ENCODE measurements around the gene CRTAC1. TPM values are rescaled to one million over a fixed set of nuclear protein-coding genes. Genes with fewer than 3 reads are reported as not detected.

CRTAC1 gene
- total RNA-seq, 1 donor from 2014 or later = 0.51 TPM

GRCh38 chr10:97974100-97974499 is 56.3 kb downstream of the CRTAC1 start:
- no peak for DNase-seq

- no peak for DNase-seq
These were observed 60.8 kb downstream of the CRTAC1 start for GRCh38 chr10:97969538-97970079.

GRCh38 chr10:97964748-97965147 is 65.7 kb downstream of the CRTAC1 start:
- no peak for DNase-seq

GRCh38 chr10:97961945-97962344 is 68.5 kb downstream of the CRTAC1 start:
- DNase-seq = no peak

- no peak for DNase-seq
These were observed 70.0 kb downstream of the CRTAC1 start for GRCh38 chr10:97960269-97961056.

GRCh38 chr10:97949462-97949861 is 81.0 kb downstream of the CRTAC1 start:
- no peak for DNase-seq

GRCh38 chr10:97948822-97949221 is 81.6 kb downstream of the CRTAC1 start:
- no peak for DNase-seq

- no peak for DNase-seq
These were observed 85.6 kb downstream of the CRTAC1 start for GRCh38 chr10:97944772-97945171.

- no peak for DNase-seq
These were observed 87.1 kb downstream of the CRTAC1 start for GRCh38 chr10:97943294-97943693.

- DNase-seq = no peak
These were observed 89.9 kb downstream of the CRTAC1 start for GRCh38 chr10:97940534-97940933.

GRCh38 chr10:97939446-97939990 is 90.9 kb downstream of the CRTAC1 start:
- DNase-seq = no peak

- DNase-seq = no peak
These were observed 92.5 kb downstream of the CRTAC1 start for GRCh38 chr10:97937928-97938327.

- no peak for DNase-seq
These were observed 93.4 kb downstream of the CRTAC1 start for GRCh38 chr10:97937054-97937453.

GRCh38 chr10:97936126-97936525 is 94.3 kb downstream of the CRTAC1 start:
- DNase-seq = no peak

- no peak for DNase-seq
These were observed 97.4 kb downstream of the CRTAC1 start for GRCh38 chr10:97932932-97933530.

- DNase-seq = no peak
These were observed 99.4 kb downstream of the CRTAC1 start for GRCh38 chr10:97931041-97931440.

GRCh38 chr10:97928897-97929296 is 101.5 kb downstream of the CRTAC1 start:
- no peak for DNase-seq

GRCh38 chr10:97927622-97928021 is 102.8 kb downstream of the CRTAC1 start:
- DNase-seq = no peak

GRCh38 chr10:97926055-97926454 is 104.4 kb downstream of the CRTAC1 start:
- no peak for DNase-seq

GRCh38 chr10:97925308-97925938 is 105.0 kb downstream of the CRTAC1 start:
- DNase-seq = no peak

- DNase-seq = no peak
These were observed 105.7 kb downstream of the CRTAC1 start for GRCh38 chr10:97924678-97925077.

GRCh38 chr10:97923476-97923875 is 106.9 kb downstream of the CRTAC1 start:
- no peak for DNase-seq

GRCh38 chr10:97923057-97923456 is 107.4 kb downstream of the CRTAC1 start:
- no peak for DNase-seq

Measured in dermis blood vessel endothelial cell (primary cell).